Cerebellar cortex (tissue), 1 donor: ENCODE measurements around the gene FAM168A.

Source experiments
- DNase-seq: peaks from one replicate; pipeline ENCODE4 v3.0.0-alpha.2; 2015; ENCODE audit warnings: low spot score

FAM168A gene

DNA sequence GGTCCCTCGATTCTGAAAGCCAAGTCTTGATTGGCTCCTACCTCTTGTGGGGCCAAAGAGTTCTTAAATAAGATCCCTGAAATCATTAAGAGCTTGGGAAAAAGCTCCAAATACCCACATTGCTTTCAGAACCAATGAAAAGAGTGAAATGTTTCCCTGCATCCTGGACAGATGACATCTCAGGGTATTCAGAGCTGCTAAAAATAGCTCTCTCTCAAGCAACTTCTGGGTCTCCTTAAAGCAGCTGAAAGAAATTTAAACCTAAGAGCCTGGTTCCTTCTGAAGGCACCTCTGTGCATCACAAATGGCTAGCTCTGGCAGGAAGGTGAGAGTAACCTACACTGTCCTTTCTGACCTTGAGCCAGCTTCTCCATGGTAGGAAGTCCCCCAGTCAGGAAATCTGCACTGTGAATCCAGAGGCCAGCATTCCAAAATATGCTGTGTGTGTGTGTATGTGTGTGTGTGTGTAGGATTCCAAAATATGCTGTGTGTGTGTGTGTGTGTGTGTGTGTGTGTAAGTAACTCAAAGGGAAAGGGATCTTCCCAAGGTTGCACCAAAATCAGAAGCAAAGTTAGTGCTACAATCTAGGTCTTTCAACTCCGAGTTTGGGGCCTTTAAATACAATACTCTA is 171.6 kb downstream of the FAM168A start:
- DNase-seq, result no peak

GRCh38 chr11:73425108-73425507 is 172.8 kb downstream of the FAM168A start:
- DNase-seq, result no peak

- no peak for DNase-seq
Measured at GRCh38 chr11:73423506-73423905, 174.4 kb downstream of the FAM168A start.

GRCh38 chr11:73422886-73423285 is 175.0 kb downstream of the FAM168A start:
- DNase-seq, result no peak

DNA sequence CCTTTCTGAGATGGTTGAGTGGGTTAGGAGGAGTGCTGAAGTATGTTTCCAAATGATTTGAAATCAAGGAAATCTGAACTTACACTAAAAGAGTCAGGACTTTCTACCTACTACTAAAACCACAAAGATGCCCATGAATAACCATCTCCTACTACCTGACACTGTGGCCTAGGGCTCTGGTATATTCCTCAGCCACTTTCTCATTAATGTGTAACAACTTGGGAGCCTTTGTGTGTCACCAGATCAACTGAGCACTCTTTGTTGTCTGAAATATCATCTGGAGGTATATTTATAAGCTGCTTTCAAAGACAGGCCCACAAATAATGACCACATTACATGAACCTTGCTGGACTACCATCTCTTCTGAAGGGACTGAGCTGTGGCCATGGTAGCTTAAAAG is 177.8 kb downstream of the FAM168A start:
- DNase-seq, result no peak

DNA sequence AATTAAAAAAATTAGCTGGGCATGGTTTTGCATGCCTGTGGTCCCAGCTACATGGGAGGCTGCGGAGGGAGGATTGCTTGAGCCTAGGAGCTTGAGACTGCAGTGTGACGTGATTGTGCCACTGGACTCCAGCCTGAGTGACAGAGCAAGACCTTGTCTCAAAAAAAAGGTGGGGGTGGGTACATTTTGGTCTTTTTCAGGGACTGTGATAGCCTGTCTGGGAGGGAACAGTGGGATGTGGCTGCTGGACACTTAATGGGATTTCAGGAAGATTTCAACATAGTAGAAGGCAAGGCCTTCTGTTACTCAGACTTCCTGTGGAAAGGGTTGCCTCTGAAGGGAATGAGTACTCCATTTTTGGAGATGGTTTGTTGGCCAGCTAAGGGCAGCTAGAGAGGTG is 181.1 kb downstream of the FAM168A start:
- DNase-seq, result no peak

DNA sequence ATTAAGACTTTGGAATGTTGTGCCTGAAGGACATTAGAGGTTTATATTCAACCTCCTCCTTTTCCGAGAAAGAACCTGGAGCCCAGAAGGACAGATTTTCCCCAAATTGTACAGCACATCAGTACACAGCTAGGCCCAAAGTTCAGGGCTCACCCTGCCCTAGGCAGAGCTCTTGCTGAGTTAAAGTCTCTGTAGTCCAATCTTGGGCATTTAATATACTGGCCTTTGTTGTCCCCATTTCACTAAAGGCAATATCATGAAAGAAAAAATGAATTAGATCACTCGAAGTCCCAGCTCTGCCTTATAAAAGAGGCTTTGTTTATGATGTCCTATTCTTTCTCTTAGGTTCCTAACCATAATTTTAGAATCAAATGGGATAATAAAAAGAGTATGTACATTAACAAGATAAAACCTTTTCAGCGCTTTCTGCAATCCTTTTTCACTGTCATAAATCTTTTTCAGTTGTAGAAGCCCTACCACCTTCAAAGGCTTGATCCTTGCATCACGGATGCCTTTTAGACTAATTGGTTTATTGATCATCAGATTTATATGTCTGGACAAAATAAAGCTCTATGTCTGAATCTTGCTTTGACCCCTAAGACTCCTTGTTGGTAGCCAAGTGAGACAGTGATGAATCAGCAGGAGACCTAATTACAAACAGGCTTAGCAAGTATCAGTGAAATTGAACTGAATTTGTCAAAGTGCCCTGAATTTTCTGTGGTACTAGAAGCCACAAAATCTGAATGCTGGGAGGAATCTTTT is 181.9 kb downstream of the FAM168A start:
- DNase-seq, result no peak

DNA sequence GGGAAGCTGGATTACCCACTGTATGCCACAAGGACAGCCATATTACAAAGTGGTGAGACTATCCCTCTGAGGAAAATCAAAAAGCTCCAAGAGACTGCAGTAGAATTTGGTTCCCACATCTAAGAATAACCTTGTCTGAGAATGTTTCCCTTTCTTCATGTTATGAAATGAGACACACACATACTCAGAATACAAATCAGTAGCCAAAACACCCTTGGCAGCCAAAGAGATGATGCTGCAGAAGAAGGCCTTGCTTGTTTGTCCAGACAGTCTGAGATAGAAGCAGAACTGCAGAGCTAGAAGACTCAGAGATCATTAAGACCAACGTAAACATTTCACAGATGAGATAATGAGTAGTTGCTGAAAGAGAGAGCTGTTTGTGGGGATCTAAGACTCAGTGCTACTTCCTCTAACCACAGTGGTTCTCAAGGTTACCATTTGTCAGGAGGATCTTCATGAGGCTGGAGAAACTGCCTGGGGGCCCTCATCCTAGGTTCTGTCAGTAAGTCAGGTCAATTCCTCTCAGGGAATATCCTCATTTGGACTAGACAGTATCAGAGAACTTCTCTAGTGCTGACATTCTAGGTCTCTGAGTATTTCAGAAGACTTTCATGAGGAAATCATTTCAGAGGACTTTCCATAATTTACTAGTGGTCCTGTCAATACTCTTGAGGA is 182.8 kb downstream of the FAM168A start:
- DNase-seq, result peak; percentile 21

GRCh38 chr11:73413256-73413655 is 184.7 kb downstream of the FAM168A start:
- DNase-seq, result no peak

DNA sequence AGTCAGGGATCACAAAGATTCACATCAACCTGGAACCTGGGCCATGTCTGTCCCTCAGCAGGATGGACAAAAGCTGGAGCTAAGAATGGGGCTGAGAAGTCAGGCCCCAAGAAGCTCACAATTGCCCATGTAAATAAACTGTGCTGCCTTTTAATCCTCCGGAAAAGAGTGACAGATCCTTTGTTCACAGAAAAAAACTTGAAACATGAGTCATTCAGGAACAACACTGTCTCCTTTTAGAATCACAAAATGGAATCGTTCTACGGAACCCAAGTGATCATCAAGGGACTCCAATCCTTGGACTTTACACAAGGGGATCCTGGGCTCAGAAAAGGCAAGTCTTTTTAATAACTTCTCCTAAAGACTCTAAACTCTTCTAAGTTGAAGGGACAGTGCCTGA is 185.6 kb downstream of the FAM168A start:
- DNase-seq, result no peak

- no peak for DNase-seq
Measured at GRCh38 chr11:73411031-73411430, 186.9 kb downstream of the FAM168A start.

- DNase-seq, result no peak
Measured at GRCh38 chr11:73410627-73411026, 187.3 kb downstream of the FAM168A start.

- DNase-seq, result no peak
Measured at GRCh38 chr11:73409431-73409830, 188.5 kb downstream of the FAM168A start.

DNA sequence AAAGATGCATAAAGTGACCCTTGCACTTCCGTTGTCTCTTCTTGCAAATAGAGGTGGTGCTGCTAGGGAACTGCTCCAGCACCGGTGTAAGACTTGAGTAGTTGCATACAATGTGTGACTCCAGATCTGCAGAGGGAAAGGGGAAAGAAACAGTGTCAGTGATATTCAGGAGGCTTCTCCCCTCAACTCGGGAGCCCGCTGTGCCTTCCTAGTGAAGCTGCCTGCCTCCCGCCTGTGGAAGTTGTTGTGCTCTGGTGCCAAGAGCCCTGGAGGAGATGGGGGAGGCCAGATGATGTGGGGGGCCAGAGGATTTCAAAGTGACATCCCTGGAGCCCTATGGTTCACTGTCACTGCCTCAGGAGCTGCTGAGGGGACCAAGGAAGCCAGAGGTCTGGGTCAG is 191.3 kb downstream of the FAM168A start:
- DNase-seq, result no peak

GRCh38 chr11:73406131-73406530 is 191.8 kb downstream of the FAM168A start:
- no peak for DNase-seq

DNA sequence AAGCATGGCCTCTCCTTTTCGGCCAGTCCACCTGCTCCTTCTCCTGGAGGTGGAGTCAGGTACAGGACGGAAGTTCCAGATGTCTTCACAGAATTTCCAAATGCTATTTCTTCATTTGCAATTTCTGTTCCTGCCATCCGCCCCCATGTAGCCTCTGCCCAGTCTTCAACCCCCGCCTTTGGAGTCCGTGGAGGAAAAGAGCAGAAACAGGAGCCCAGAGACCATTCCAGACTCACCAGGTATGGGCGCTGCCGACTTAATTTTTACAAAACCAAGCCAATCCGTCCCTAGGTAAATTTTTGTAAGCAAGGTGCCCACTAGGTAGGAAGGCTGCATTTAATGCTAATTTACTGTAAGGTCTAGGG is 192.8 kb downstream of the FAM168A start:
- no peak for DNase-seq

GRCh38 chr11:73404506-73405145 is 193.3 kb downstream of the FAM168A start:
- no peak for DNase-seq

- peak; percentile 73 for DNase-seq
Measured at GRCh38 chr11:73404048-73404447, 193.9 kb downstream of the FAM168A start.

DNA sequence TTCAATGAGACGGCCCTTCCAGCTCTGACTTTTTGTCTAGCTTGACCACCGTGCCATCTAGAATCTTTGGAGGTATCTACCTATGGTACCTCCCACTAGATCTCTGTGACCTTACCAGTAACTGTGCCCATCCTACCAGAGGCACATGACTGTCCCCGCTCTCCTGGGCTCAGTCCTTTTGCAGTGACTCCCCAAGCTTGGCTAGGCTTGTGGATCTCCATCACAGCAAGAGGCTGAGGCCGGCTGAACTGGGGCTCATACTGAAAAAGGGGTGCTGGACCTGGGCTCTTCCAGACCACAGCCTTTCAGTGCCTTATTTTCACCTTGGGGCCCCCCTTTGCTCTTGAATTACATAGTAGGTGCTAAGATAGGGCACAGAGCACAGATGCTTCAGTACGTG is 194.4 kb downstream of the FAM168A start:
- DNase-seq, result no peak

GRCh38 chr11:73402834-73403185 is 195.1 kb downstream of the FAM168A start:
- DNase-seq, result no peak

GRCh38 chr11:73401924-73402833 is 195.7 kb downstream of the FAM168A start:
- DNase-seq, result no peak
